Astrocyte (in vitro differentiated cells and primary cell): ENCODE measurements around the gene FAU. TPM values are rescaled to one million over a fixed set of nuclear protein-coding genes. Genes with fewer than 3 reads are reported as not detected.

ENCODE experiments used
- DNase-seq: peaks from one replicate; pipeline ENCODE4 v3.0.0-alpha.2; 2010; ENCODE audit warnings: low read depth
- FAIRE-seq: peaks from 2 replicates; lab custom pipeline; 2011; peaks lifted over from hg19 to GRCh38; lab: Jason Lieb, UNC
- H2AFZ ChIP-seq: 2 replicates; pipeline ENCODE4 v1.6.0; 2012; ENCODE audit warnings: low read depth, low read length, inconsistent platforms
- H3K27ac ChIP-seq: 2 replicates; pipeline ENCODE4 v1.5.1; 2011; ENCODE audit warnings: low read depth, low read length, inconsistent platforms
- H3K27me3 ChIP-seq: 2 replicates; pipeline ENCODE4 v1.6.0; 2011; ENCODE audit warnings: low read length, inconsistent platforms; ENCODE audit not compliant: insufficient read depth
- H3K36me3 ChIP-seq: 2 replicates; pipeline ENCODE4 v1.5.1; 2011; ENCODE audit warnings: low read length, inconsistent platforms; ENCODE audit not compliant: insufficient read depth
- H3K4me1 ChIP-seq: 2 replicates; pipeline ENCODE4 v1.5.1; 2011; ENCODE audit warnings: low read length, inconsistent platforms; ENCODE audit not compliant: insufficient read depth
- H3K4me2 ChIP-seq: 2 replicates; pipeline ENCODE4 v1.6.0; 2012; ENCODE audit warnings: low read length, inconsistent platforms
- H3K4me3 ChIP-seq: 2 replicates; pipeline ENCODE4 v1.5.1; 2011; ENCODE audit warnings: low read depth, mild to moderate bottlenecking, low read length, inconsistent platforms; ENCODE audit not compliant: insufficient read depth
- H3K79me2 ChIP-seq: 2 replicates; pipeline ENCODE4 v1.6.0; 2012; ENCODE audit warnings: mild to moderate bottlenecking, low read length, inconsistent platforms; ENCODE audit not compliant: insufficient read depth
- H3K9ac ChIP-seq: 2 replicates; pipeline ENCODE4 v1.6.0; 2012; ENCODE audit warnings: mild to moderate bottlenecking, low read length, inconsistent platforms
- H3K9me3 ChIP-seq: 2 replicates; pipeline ENCODE4 v1.5.1; 2012; ENCODE audit warnings: low read depth, mild to moderate bottlenecking, low read length, inconsistent platforms; ENCODE audit not compliant: insufficient read depth
- H4K20me1 ChIP-seq: 2 replicates; pipeline ENCODE4 v1.6.0; 2012; ENCODE audit warnings: low read length, inconsistent platforms; ENCODE audit not compliant: insufficient read depth
- H3K27ac Mint-ChIP-seq: one replicate; pipeline ENCODE4 v1.8.0; 2021; ENCODE audit warnings: mild to moderate bottlenecking, mixed read lengths; ENCODE audit not compliant: unreplicated experiment
- H3K27me3 Mint-ChIP-seq: one replicate; pipeline ENCODE4 v1.8.0; 2021; ENCODE audit warnings: low read depth, mixed read lengths; ENCODE audit not compliant: unreplicated experiment
- H3K36me3 Mint-ChIP-seq: one replicate; pipeline ENCODE4 v1.8.0; 2021; ENCODE audit warnings: low read depth, mixed read lengths; ENCODE audit not compliant: unreplicated experiment
- H3K4me1 Mint-ChIP-seq: one replicate; pipeline ENCODE4 v1.8.0; 2021; ENCODE audit warnings: low read depth, mixed read lengths; ENCODE audit not compliant: unreplicated experiment
- H3K4me3 Mint-ChIP-seq: one replicate; pipeline ENCODE4 v1.8.0; 2021; ENCODE audit warnings: mild to moderate bottlenecking, moderate library complexity, mixed read lengths; ENCODE audit not compliant: unreplicated experiment
- H3K9me3 Mint-ChIP-seq: one replicate; pipeline ENCODE4 v1.8.0; 2021; ENCODE audit warnings: mild to moderate bottlenecking, mixed read lengths; ENCODE audit not compliant: unreplicated experiment
- CTCF ChIP-seq: IDR thresholded peaks from 2 replicates; pipeline ENCODE4 v1.5.1; 2011; ENCODE audit warnings: low read depth, mild to moderate bottlenecking, inconsistent platforms, low read length, moderate library complexity; ENCODE audit not compliant: insufficient read depth
- EZH2 ChIP-seq: IDR thresholded peaks from 2 replicates; pipeline ENCODE4 v1.6.1; 2012; ENCODE audit warnings: mild to moderate bottlenecking, low read length, inconsistent platforms; ENCODE audit not compliant: insufficient read depth
- total RNA-seq: library from RNA; stranded (reverse); gene quantifications from 2 replicates; pipeline ENCODE4 v1.2.1, GENCODE V29; 2021

The FAU gene
- total RNA-seq, 1 donor from 2014 or later, result 694 TPM

GRCh38 chr11:65156926-65157325 lies 35.0 kb upstream of the FAU start:
- H3K4me1 Mint-ChIP-seq, result no peaks in the 10 kb centered on the region
- no peaks in the 10 kb centered on the region for H3K9me3 Mint-ChIP-seq
- TF ChIP-seq EZH2 (no peak), CTCF (no peak)
- no peak for FAIRE-seq
- DNase-seq, result no peak
- peaks cover 16% of the 10 kb centered on the region for H3K27me3 Mint-ChIP-seq
- H2AFZ ChIP-seq, result no peak overlapping the region
- no peaks in the 10 kb centered on the region for H3K9me3 ChIP-seq
- H3K4me3 Mint-ChIP-seq, result no peak overlapping the region
- no peaks in the 10 kb centered on the region for H3K79me2 ChIP-seq
- H4K20me1 ChIP-seq, result no peaks in the 10 kb centered on the region
- no peak overlapping the region for H3K9ac ChIP-seq
- H3K36me3 ChIP-seq, result no peaks in the 10 kb centered on the region
- no peaks in the 10 kb centered on the region for H3K36me3 Mint-ChIP-seq
- no peak overlapping the region for H3K27ac Mint-ChIP-seq
- H3K4me3 ChIP-seq, result no peak overlapping the region
- peaks cover 3% of the 10 kb centered on the region for H3K4me1 ChIP-seq
- no peaks in the 10 kb centered on the region for H3K27me3 ChIP-seq
- no peak overlapping the region for H3K27ac ChIP-seq
- H3K4me2 ChIP-seq, result no peak overlapping the region

- FAIRE-seq (no peak), DNase-seq (no peak)
- H3K27ac ChIP-seq, result no peak overlapping the region
- no peaks in the 10 kb centered on the region for H3K9me3 Mint-ChIP-seq
- H3K36me3 Mint-ChIP-seq, result no peaks in the 10 kb centered on the region
- no peaks in the 10 kb centered on the region for H3K9me3 ChIP-seq
- H3K4me1 ChIP-seq, result peaks cover 3% of the 10 kb centered on the region
- H3K36me3 ChIP-seq, result no peaks in the 10 kb centered on the region
- no peak overlapping the region for H3K4me3 Mint-ChIP-seq
- no peak overlapping the region for H3K4me2 ChIP-seq
- H4K20me1 ChIP-seq, result no peaks in the 10 kb centered on the region
- H2AFZ ChIP-seq, result no peak overlapping the region
- no peaks in the 10 kb centered on the region for H3K4me1 Mint-ChIP-seq
- no peaks in the 10 kb centered on the region for H3K27me3 ChIP-seq
- H3K9ac ChIP-seq, result no peak overlapping the region
- H3K27me3 Mint-ChIP-seq, result peaks cover 16% of the 10 kb centered on the region
- H3K4me3 ChIP-seq, result no peak overlapping the region
- TF ChIP-seq EZH2, result no peak
- H3K27ac Mint-ChIP-seq, result no peak overlapping the region
- H3K79me2 ChIP-seq, result no peaks in the 10 kb centered on the region
Measured at GRCh38 chr11:65156256-65156655, 34.3 kb upstream of the FAU start.

GRCh38 chr11:65152122-65152521 lies 30.2 kb upstream of the FAU start:
- FAIRE-seq (no peak), DNase-seq (no peak)
- H2AFZ ChIP-seq, result no peak overlapping the region
- Mint-ChIP-seq H3K4me3 (no peak overlapping the region), H3K27ac (no peak overlapping the region), H3K4me1 (peaks cover 14% of the 10 kb centered on the region), H3K36me3 (no peaks in the 10 kb centered on the region), H3K27me3 (peaks cover 2% of the 10 kb centered on the region), H3K9me3 (no peaks in the 10 kb centered on the region)
- H3K4me3 ChIP-seq, result no peak overlapping the region
- no peak overlapping the region for H3K4me2 ChIP-seq
- no peak overlapping the region for H3K27ac ChIP-seq
- no peak for TF ChIP-seq CTCF
- TF ChIP-seq EZH2, result no peak
- H3K79me2 ChIP-seq, result no peaks in the 10 kb centered on the region
- no peaks in the 10 kb centered on the region for H3K36me3 ChIP-seq
- peaks cover 16% of the 10 kb centered on the region for H3K4me1 ChIP-seq
- H3K9ac ChIP-seq, result no peak overlapping the region
- no peaks in the 10 kb centered on the region for H3K9me3 ChIP-seq
- H4K20me1 ChIP-seq, result no peaks in the 10 kb centered on the region
- H3K27me3 ChIP-seq, result peaks cover 2% of the 10 kb centered on the region
